Activated CD4-positive, alpha-beta T cell treated with anti-CD3 and anti-CD28 coated beads for 24 hours (primary cell): Measurements from ENCODE around the gene MYO3B.
"Not testable (repeated sequence)": the region's sequence is repeated elsewhere in the genome, so short reads cannot be mapped to it uniquely, and the experiment has no call there.

Experiments
- DNase-seq, 2 donors: peaks; one replicate each; pipeline ENCODE4 v3.0.0-alpha.2; 2020; ENCODE audit warnings: low read depth in 2 of 2

Gene MYO3B

DNA sequence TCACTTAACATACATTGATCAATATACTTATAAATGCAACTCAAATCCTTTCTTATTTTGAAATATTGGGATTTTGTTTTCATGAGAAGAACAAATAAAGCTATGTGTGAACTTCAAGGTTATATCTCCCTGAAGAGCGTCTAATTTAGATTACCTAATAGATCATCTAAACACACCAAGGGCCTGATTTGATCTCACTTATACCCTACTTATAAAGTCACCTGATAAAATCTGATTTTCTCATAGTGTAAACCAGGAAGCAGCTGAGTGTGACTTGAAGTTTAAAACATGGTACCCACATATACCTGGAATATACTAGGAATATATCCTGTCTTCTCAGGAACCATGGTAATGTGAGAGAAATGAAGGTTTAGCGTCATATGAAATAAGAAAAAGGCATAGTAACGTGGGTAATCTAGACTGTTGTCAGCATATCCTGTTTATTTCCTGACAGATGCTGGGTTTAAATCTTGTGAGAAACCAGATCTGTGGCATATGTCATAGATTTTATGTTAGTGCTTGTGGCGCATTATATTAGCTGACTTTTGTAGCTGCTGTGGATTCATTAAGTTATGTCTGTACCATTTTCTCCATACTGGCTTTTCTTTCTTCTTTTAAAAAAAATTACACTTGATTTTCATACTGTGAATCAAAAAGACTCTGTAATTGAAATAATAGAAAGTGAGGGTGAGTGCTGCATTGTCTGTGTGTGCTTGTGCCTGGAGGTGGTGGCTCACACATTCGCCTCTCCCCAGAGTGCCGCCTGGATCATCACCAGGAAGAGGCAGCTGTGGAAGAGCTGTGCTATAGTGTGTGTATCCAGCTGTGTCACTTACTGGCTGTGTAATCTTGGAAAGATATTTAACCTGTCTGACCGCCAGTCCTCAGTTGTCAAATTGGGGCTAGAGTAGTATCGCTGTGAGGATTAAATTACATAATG, 164.0 kb downstream of the MYO3B start:
- no peak for DNase-seq

DNA sequence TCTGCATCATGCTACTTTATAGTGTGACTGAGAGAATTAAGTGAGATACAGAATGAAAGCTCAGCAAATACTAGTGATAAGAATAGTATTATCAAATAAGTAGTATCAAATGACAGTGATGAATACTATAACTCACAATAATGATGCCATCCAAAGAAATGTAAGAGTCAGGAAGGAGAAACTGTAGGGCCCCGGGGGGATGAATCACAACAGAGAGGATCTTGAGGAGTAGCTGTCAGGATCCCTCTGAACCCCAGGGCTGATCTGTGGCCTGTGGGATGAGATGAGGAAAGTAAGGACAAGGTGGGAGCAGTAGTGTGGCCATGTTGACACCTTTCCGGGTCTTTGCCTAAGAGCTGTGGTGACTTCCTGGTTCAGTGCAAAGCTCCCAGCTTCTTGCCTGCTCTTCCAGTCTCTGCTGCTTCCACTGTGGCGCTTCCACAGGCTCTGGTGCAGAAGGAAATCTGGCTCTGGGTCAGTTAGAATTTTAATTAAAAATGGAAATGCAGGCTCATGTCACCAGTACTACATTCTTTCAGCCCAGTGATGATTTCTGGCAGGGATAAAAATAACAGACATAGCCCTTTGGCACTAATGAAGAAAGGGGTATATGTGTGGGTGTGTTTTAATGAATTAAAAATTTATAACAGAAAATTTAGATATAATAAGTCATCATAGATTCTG, 166.9 kb downstream of the MYO3B start:
- DNase-seq, result no peak

GRCh38 chr2:170345607-170346006, 167.7 kb downstream of the MYO3B start:
- no peak for DNase-seq

DNA sequence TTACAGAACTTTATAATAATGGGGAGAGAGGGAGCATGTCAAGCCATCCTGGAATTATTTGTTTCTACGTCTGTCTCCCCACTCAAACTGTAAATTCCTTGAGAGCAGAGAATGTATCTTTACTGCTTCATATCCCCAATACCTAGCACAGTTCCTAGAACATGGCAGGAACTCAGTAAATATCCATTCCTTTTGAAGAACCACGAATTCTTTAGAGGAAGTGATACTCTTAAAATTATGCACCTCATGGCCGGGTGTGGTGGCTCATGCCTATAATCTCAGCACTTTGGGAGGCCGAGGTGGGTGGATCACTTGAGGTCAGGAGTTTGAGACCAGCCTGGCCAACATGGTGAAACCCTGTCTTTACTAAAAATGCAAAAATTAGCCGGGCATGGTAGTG, 171.3 kb downstream of the MYO3B start:
- DNase-seq, result not testable (repeated sequence)

- DNase-seq, result no peak
Measured at GRCh38 chr2:170350929-170351826, 173.2 kb downstream of the MYO3B start.

- DNase-seq, result no peak
Measured at GRCh38 chr2:170353723-170354122, 175.8 kb downstream of the MYO3B start.

DNA sequence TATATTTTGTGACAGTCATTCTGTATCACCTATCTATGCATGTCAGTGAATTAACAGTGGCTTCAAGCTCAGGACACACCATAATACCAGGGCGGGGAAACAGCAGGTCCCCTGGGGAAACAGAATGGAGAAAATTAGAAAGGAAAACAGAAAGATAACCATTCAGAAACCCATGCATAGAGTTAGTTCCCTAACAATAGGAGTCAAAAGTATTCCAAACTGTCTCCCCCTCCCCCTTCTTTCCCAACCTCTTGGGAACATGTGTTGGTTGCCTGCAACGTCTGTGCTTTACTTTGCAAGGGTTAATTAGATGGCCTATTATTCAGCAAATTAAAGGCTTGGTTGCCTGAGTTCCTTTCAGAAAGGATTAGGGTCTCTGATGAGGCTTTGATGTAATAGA, 176.4 kb downstream of the MYO3B start:
- DNase-seq, result no peak

GRCh38 chr2:170354855-170355780, 177.2 kb downstream of the MYO3B start:
- DNase-seq, result no peak

DNA sequence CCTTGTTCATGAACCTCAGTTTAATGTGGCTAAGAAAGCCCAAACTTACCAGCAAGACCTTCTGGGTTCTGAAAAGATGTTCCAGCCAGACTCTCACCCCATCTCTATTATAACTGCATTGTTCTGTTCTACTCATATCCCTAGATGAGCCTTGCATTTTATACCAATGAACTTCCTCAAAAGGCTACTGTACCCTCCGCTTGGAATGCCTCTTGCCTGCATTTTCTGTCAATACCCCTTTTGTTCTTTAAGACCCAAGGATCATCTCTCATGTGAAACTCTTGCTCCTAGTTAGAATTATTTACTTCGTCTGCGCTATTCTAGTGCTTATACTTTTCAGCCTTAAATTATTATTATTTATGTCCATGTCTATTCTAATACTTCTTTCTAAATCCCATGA, 181.5 kb downstream of the MYO3B start:
- no peak for DNase-seq

DNA sequence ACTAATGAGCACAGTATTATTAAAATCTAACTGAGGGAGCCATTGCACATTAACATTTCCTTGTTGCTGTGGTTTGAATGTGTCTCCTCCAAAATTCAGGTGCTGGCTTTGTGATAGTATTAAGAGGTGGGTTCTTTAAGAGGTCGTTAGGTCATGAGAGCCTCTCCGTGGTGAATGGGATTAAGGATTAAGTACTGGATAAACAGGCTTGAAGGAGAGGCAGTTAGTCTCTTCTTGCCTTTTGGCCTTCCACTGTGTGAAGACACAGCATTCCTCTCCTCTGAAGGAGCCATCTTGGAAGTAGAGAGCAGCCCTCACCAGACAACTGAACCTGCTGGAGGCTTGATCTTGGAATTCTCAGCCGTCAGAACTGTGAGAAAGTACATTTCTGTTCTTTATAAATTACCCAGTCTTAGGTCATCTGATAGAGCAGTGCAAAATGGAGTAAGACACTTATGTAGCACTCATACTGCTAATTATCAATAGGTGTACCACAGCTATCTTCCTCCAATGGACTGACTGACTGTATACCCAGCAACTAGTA, 182.7 kb downstream of the MYO3B start:
- no peak for DNase-seq

DNA sequence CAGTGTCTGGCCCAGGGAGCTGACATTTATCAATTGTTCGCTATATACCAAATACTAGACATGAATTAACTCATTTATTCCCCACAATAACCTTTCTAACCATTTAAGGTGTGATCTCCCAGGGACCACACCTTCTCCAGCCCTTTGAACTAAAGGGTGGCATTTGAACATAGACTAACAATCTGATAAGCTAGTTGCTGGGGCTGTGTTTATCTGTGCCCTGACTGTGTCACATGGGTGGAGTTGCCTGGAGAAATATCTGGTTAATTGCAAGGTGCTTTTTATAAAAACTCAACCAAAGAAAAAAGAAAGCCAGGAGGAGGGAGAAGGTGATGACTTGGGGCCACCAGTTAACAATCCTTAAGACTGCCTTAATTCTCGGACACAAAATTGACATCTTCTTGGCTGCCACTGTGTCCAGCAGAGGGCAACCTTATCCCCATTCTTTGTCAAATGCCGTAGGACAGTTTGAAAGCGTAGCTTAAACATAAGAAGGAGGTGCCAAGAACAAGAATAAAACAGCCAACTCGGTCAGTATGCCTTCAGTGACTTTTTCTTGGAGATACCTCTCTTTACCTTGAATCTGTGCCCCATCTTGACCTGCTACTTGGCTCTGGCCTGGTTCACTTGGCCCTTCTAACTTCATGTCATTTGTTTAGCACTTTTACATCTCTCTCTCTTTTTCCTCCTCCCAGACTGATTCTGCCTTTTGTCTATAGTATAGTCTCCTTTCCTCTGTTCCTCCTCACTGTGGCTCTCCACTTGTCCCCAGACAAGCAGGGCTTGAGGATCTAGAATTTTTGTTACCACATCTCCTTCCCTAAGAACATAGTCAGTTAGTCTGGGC, 183.4 kb downstream of the MYO3B start:
- DNase-seq, result peak; percentile 32 to 41

DNA sequence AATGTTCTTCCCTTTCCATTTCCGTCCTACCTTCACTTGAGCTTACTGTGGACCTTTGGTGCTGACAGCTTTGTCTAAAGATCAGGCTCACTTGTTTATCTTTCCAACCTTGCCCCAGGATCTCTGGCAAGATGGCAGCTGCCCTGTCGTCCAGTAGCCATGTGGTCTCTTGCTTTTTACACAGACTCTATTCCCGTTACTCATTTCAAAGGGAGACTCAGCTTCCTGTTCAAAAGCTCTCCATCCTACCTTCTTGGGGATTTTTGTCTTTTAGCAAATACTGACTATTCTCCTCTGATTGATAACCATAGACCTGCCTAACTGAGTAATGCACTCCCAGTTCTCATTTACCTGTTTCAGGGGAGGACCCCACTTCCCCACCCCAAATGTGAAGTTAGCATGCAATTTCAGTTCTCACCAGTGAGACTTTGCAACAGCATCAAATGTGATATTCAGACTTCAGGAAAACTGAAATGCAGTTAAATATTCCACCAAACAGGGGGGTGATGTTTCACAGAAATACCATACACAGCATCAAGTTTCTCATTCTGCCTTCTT, 184.4 kb downstream of the MYO3B start:
- DNase-seq, result no peak

DNA sequence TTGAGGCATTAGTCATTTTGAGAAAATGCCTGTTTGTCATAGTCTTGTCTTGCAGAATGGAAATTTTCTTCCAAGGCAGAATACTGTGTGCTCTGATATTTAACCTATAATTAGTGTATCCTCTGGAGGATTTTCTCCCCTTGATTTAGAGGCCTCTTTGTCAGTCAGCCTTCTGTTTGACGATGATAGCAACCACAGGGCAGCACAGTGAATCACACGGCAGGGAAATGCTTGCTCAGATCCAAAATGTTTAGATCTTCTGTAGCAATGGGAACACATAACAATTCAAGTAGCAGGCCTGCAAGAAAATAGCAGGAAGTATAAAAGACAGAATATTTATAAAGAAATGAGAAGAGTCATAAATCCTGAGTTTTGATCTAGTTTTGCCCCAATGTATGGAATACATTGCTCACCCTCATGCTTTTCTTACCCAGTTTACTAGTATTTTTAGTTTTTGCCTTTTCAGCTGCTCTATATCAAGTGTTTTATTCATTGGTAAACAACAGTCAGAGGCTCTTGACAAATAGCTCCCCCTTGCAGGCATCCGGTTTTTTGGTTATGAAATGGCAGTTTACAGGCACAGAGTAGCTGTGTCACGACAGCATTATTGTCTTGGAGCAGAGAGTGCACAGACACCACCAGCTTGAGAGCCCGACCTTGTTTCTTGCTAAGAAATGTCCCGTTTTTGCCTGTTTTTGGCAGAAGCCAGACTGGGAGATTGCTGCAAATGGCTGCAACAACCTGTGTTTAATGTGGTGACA, 185.1 kb downstream of the MYO3B start:
- DNase-seq, result no peak

DNA sequence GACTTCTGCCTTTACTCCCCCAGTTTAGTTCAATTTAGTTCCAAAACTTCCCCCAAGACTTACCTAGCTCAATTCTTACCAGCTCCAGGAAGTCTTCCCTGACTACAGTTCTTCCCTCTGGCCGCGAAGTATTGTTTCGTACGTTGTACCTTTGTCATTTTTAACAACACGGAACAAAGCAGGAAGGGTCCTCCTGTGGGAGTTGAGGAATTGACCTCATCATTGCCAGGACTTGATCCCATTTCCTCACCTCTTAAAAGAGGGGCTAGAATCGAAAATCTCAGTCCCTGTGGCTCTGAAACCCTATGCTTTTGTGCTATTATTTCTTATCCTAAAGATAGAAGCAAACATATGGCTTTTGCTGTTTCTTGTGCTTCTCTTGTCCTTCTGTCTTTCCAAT, 187.1 kb downstream of the MYO3B start:
- no peak for DNase-seq

GRCh38 chr2:170365686-170366085, 187.7 kb downstream of the MYO3B start:
- DNase-seq, result no peak

DNA sequence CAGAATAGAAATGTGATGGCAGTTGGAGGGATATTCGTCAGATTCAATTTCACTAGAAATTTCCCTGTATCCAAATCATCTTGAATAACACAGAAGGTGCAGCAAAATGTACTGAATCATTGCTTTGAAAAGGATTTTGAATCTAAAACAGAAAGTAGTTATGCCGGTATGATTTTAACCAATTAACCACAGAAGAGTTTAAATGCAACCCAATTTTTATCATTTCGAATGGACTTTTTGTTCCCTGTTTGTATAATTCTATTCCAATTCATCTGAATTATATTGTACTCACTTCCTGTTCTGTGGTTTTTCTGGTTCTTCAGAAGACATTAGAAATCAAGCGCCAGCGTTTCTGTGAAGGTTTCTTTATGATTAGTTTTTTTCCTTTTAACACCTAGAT, 190.4 kb downstream of the MYO3B start:
- no peak for DNase-seq

DNA sequence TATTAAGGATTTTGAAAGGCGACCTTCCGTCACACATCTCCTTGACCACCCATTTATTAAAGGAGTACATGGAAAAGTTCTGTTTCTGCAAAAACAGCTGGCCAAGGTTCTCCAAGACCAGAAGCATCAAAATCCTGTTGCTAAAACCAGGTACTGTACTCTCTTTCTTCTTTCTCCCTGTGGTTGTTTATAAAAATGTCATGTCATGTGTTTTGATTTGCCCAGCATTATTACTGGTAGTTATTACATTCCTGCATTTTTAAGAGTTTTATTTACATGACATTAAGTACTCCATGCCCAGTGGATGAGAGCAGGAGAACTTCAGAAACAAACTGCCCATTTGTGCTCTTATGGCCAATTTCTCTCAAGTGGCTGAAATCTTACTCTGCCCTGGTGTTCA, 191.3 kb downstream of the MYO3B start:
- no peak for DNase-seq

DNA sequence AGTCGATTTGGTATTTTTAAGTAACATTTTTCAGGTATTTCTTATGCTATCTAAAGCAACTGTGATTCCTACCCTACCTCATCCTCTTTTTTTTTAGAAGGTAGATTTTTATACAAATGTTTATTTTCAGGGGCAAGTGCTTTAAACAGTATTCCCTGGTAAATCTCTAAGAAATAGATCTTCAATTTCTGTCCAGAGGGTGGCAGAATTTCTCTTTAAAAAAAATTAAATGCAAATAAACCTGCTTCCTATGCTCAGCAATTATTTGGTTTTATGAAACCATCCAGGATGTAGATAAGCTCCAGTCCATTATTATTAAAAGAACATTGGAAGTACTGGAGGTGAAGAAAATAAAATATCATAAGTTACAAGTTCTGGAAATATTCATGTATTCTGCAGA, 191.9 kb downstream of the MYO3B start:
- DNase-seq, result no peak
